Thoracic aorta (tissue), 2 donors: Measurements from ENCODE around the gene LPAR2. TPM values are rescaled to one million over a fixed set of nuclear protein-coding genes. Genes with fewer than 3 reads are reported as not detected.
"Not testable (repeated sequence)": the region's sequence is repeated elsewhere in the genome, so short reads cannot be mapped to it uniquely, and the experiment has no call there.

Source experiments
- ATAC-seq: fragments of 150-250 bp; one replicate; pipeline ENCODE4 v1.8.0; 2017; ENCODE audit warnings: low read depth; ENCODE audit not compliant: insufficient number of reproducible peaks, low FRiP score
- DNase-seq: peaks from one replicate; pipeline ENCODE4 v3.0.0-alpha.2; 2020; ENCODE audit warnings: low spot score
- H3K27ac ChIP-seq, 2 donors: fragments of 200-600 bp; sonication (generic); 1 replicate in 1 of 2; 2 replicates in 1 of 2; pipeline ENCODE4 v1.5.1; 2016; ENCODE audit warnings: mild to moderate bottlenecking in 2 of 2, moderate library complexity in 2 of 2
- H3K27me3 ChIP-seq: fragments of 200-600 bp; sonication (generic); replicated peaks from 2 replicates; pipeline ENCODE4 v1.6.0; 2016; ENCODE audit warnings: mild to moderate bottlenecking; ENCODE audit not compliant: insufficient read depth
- H3K36me3 ChIP-seq: fragments of 200-600 bp; sonication (generic); one replicate; pipeline ENCODE4 v1.5.1; 2016
- H3K4me1 ChIP-seq, 2 donors: fragments of 200-600 bp; sonication (generic); 1 replicate in 1 of 2; 2 replicates in 1 of 2; pipeline versions ENCODE4 v1.5.1 to v1.6.0; 2016; ENCODE audit warnings: low read depth in 2 of 2, mild to moderate bottlenecking in 1 of 2; ENCODE audit not compliant: control insufficient read depth in 1 of 2
- H3K4me3 ChIP-seq: fragments of 200-600 bp; sonication (generic); 2 replicates; pipeline ENCODE4 v1.5.1; 2016; ENCODE audit warnings: mild to moderate bottlenecking
- H3K9me3 ChIP-seq: fragments of 200-600 bp; sonication (generic); 2 replicates; pipeline ENCODE4 v1.5.1; 2016
- total RNA-seq, 2 donors: library from RNA; depleted of rRNA; stranded (reverse); fragments of >200 nt; gene quantifications; one replicate each; pipeline versions ENCODE4 v1.1.0 to v1.2.3, GENCODE V29; 2016
- TF ChIP-seq, protein P1 (sequence below): fragments of 200-600 bp; sonication (generic); IDR thresholded peaks from one replicate; pipeline ENCODE4 v1.5.1; 2019; ENCODE audit warnings: antibody characterized with exemption

Gene LPAR2
- total RNA-seq, 2 donors from 2014 or later, result 4.2 to 11.6 TPM

DNA sequence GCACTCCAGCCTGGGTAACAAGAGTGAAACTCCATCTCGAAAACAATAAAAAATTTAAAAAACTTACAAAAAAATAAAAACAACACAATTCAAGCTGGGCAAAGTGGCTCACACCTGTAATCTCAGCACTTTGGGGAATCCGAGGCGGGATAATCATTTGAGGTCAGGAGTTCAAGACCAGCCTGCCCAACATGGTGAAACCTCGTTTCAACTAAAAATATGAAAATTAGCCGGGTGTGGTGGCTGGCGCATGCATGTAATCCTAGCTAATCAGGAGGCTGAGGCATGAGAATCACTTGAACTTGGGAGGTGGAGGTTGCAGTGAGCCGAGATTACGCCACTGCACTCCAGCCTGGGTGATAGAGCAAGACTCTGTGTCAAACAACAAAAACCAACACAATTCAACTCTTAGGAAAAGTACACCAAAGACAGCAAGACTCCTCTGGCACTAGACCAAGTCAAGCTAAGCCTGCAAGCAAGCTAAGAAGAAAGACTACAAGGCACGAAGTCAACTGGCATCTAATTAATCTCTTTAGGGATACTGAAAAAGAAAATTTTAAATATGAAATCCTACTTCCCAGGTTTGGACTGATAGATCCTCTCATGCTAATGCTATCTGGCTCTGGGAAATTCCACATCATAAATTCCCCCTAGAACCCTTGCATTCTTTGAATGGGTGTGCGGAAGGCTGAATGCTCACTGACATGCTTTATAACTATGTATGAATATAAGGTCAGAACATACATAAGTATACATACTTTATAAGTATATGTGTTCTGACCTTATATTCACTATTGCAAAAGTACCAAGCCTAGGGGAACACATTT lies 17.4 kb downstream of the LPAR2 start:
- no peak for ATAC-seq
- Histone ChIP-seq H3K4me1 (no peaks in the 10 kb centered on the region), H3K4me3 (no peak overlapping the region), H3K27me3 (no peaks in the 10 kb centered on the region), H3K27ac (no peak overlapping the region), H3K36me3 (no peaks in the 10 kb centered on the region), H3K9me3 (no peaks in the 10 kb centered on the region)
- TF ChIP-seq, protein P1, sequence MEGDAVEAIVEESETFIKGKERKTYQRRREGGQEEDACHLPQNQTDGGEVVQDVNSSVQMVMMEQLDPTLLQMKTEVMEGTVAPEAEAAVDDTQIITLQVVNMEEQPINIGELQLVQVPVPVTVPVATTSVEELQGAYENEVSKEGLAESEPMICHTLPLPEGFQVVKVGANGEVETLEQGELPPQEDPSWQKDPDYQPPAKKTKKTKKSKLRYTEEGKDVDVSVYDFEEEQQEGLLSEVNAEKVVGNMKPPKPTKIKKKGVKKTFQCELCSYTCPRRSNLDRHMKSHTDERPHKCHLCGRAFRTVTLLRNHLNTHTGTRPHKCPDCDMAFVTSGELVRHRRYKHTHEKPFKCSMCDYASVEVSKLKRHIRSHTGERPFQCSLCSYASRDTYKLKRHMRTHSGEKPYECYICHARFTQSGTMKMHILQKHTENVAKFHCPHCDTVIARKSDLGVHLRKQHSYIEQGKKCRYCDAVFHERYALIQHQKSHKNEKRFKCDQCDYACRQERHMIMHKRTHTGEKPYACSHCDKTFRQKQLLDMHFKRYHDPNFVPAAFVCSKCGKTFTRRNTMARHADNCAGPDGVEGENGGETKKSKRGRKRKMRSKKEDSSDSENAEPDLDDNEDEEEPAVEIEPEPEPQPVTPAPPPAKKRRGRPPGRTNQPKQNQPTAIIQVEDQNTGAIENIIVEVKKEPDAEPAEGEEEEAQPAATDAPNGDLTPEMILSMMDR, result no peak
- no peak for DNase-seq

GRCh38 chr19:19606686-19607085 lies 21.3 kb downstream of the LPAR2 start:
- not testable (repeated sequence) for H3K9me3 ChIP-seq, H3K4me3 ChIP-seq, ATAC-seq, H3K27ac ChIP-seq, H3K27me3 ChIP-seq, H3K4me1 ChIP-seq, H3K36me3 ChIP-seq, DNase-seq

DNA sequence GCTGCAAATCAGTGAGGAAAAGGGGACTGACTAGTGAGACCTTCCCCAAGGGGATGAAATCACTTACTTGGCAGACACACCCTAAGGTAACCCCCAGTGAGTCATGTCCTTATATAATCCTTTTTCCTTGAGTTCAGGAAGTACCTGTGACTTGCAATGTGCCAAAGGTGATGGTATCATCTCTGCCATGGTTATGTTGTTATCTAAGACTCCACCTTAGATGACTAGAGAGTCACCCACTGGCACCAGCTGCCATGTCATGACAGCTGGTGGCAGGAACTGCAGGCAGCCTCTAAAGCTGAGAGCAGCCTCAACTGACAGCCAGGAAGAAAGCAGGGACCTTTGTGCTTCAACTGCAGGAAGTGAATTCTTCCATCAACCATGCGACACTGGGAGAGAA lies 22.0 kb downstream of the LPAR2 start:
- no peak for DNase-seq
- Histone ChIP-seq H3K4me1 (no peaks in the 10 kb centered on the region), H3K27ac (no peak overlapping the region), H3K36me3 (no peaks in the 10 kb centered on the region), H3K9me3 (no peaks in the 10 kb centered on the region), H3K27me3 (no peaks in the 10 kb centered on the region), H3K4me3 (no peak overlapping the region)
- no peak for ATAC-seq
- TF ChIP-seq, protein P1, result no peak

- H3K9me3 ChIP-seq, result no peaks in the 10 kb centered on the region
- H3K4me1 ChIP-seq, result no peaks in the 10 kb centered on the region
- ATAC-seq (no peak), DNase-seq (no peak)
- no peaks in the 10 kb centered on the region for H3K36me3 ChIP-seq
- H3K27ac ChIP-seq, result no peak overlapping the region
- TF ChIP-seq, protein P1, result no peak
- H3K27me3 ChIP-seq, result no peaks in the 10 kb centered on the region
- H3K4me3 ChIP-seq, result no peak overlapping the region
Observed at GRCh38 chr19:19602713-19603324, 25.2 kb downstream of the LPAR2 start.

DNA sequence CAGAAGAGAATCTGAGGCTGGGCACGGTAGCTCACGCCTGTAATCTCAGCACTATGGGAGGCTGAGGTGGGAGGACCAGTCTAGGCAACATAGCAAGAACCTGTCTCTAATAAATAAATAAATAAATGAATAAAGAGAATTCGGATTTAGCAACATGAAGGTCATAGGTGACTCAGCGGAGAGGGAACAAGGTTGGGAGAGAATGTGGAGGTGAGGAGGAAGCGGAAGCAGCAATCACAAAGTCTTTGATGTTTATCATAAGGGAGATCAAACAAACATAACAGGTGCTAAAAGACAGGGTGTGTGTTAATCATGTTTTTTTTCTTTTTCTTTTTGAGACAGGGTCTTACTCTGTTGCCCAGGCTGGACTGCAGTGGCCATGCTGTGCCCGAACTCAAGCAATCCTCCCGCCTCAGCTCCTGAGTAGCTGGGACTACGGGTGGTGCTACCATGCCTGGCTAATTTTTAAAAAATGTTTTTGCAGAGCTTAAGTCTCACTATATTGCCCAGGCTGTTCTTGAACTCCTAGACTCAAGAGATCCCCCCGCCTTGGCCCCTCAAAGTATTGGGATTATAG lies 25.8 kb downstream of the LPAR2 start:
- no peak overlapping the region for H3K4me3 ChIP-seq
- H3K36me3 ChIP-seq, result no peaks in the 10 kb centered on the region
- ATAC-seq (no peak), DNase-seq (no peak)
- H3K27me3 ChIP-seq, result no peaks in the 10 kb centered on the region
- TF ChIP-seq, protein P1, result no peak
- no peaks in the 10 kb centered on the region for H3K4me1 ChIP-seq
- no peaks in the 10 kb centered on the region for H3K9me3 ChIP-seq
- no peak overlapping the region for H3K27ac ChIP-seq
